ENCODE results near the gene GNG12. TPM values are rescaled to one million over a fixed set of nuclear protein-coding genes. Genes with fewer than 3 reads are reported as not detected.

GNG12 gene
- total RNA-seq, 1 experiment from 2014 or later, result 167 TPM

GRCh38 chr1:67840449-67840848, 7.2 kb upstream of the GNG12 start:
- DNase-seq (ENCODE audit: low spot score), result peak; percentile 55

DNA sequence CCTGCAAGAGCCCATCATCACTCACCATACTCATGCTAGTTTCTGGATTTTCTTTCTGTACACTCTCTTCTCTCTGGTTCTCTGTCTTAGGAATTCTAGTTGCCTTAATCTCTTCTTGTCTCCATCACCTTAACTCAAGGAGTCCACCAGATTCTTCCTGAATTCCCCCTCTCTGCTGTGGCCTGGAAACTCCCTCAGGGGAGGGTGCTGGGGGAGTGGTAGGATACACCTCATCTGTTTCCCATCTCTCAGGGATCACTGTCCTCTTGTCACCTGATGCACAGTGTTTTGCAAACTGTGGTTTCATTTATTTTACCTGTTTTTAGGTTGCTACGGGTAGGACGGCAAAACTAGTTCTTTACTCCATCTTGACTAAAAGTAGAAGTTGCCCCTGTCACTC, 6.6 kb upstream of the GNG12 start:
- DNase-seq (ENCODE audit: low spot score), result no peak

DNA sequence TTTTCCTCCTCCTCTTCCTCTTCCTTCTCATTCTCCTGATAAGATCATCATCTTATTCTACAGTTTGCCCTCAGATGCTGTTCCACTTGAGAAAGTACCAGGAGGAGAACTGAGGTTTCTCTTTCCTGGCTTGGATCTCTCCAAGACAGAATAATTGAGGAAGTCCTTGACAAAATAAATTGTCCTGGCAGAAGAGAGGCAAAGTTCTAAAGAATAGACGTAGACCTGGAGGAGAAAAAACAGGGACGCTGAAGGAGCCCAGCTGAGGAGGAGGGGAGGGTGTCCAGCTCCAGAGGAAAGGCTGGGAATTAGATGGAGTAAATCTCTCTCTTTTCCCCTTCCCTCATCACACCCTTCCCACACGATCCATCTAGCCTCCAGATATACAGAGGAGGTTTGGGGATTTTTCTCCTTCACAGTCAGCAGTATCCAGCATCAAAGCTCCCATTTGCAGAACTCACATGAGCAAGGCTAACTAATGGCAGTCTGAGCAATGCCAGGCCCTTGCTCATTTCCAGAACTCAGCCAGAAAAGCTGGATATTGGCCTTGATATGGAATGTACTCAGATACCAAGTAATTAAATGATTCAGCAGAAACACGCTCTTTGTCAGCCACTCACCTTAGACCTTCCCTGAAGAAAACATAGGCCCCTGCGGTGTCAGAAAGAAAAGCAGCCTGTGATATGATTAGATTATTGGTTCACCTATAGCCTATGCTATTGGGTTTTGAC, 5.1 kb upstream of the GNG12 start:
- peak; percentile 29 for DNase-seq (ENCODE audit: low spot score)

- no peak for DNase-seq (ENCODE audit: low spot score)
Observed at GRCh38 chr1:67836769-67837168, 3.5 kb upstream of the GNG12 start.

- DNase-seq (ENCODE audit: low spot score), result no peak
Observed at GRCh38 chr1:67835663-67836452, 2.6 kb upstream of the GNG12 start.

DNA sequence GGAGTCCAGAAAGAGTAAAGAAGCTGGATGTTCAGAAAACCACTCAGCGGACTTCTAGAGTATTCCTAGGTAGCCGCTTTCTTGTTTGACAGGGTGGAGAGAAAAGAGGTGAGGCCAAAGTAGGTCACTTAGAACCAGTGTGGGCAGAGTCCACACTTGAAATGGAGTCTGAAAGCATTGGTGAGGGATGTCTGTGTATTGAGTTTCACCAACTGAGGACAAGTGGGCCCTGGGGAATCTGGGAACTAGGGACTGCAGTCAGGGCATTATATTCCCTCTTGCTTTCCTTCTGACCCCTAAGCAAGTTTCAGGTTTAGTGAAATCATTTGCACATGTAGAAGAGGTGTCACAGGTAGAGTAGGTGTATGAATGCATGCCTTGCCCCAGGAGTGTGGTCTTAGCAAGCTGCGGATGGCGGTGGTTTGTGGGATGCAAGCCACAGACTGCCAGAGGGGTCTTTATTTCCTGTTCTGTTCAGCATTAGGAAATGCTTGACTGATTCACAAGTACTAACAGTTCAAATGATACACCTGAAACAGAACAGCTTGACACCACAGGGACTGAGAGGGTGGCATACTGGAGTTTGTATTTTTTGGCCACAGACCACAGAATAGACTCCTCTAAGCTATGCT, 1.1 kb upstream of the GNG12 start:
- no peak for DNase-seq (ENCODE audit: low spot score)

DNA sequence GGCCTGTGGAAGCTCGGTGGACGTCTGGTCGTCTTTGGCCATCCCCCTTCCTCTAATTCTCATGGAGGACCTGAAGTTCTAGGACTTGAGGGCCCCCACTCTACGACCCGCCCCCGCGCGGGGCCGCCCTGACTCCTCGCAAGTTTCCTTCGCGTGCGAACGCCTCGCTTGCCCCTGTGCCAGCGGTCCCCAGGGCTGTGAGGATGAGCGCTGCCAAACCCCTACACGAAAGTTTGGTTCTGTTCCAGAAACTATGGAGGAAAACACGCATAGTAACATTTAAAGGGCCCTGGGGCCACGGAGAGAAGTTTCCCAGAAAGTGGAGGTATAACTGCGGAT, 304 bp upstream of the GNG12 start:
- peak; percentile 50 for DNase-seq (ENCODE audit: low spot score)

GRCh38 chr1:67831850-67832513, 1.3 kb downstream of the GNG12 start:
- DNase-seq (ENCODE audit: low spot score), result peak; percentile 89

GRCh38 chr1:67830928-67831830, 2.1 kb downstream of the GNG12 start:
- DNase-seq (ENCODE audit: low spot score), result no peak

- no peak for DNase-seq (ENCODE audit: low spot score)
Observed at GRCh38 chr1:67830226-67830625, 3.0 kb downstream of the GNG12 start.

DNA sequence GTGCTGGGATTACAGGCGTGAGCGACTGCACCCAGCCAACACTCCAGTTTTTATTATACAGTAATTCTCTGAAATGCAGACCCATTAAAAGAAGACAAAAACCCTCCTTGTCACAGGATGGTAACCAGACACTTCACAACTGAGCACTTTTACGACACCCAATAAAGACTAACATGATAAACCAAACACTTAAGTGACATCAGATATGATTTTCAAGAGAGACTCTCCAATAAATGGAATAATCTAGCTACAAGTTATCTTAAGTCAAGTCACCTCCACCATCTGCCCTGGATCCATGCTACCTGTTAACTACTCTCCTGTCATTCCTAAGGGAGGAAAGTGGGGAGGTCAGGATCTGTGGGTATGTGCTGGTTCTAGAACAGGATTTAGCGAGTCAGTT, 5.6 kb downstream of the GNG12 start:
- DNase-seq (ENCODE audit: low spot score), result no peak

DNA sequence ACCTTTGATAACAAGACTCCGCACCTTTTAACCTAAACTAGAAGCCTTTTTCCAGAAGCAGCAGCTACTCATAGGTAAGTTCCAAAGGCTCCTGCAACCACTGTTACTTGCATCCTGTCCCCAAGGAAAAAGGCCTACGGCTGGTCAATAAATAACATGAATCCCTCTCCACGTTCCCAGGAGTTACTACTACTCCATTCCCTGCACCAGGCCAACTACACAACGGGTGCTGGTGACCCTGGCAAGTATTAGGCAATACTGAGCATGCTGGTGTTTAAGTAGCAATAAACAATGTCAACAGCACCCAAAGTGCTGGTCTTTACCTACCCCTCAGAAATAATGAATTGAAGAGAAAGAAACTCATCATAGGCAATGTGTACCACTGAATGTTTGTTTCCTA, 7.7 kb downstream of the GNG12 start:
- no peak for DNase-seq (ENCODE audit: low spot score)

- no peak for DNase-seq (ENCODE audit: low spot score)
Observed at GRCh38 chr1:67824766-67825165, 8.5 kb downstream of the GNG12 start.

DNA sequence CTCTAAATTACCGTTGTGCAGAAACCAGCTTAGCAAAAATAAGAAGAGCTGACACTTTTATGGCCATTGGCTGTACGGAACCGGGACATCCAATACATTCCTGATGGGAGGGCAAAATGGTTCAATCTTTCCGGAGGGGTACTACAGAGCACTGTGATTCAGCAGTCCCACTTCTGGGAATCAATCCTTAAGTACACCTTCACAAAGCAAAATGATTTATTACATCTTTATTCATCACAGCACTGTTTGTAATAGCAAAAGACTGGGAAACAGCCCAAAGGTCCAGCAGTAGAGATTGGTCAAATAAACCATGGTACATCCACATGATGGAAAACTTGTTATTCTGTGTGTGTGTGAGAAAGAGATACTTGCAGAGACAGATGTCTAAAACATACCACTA, 9.7 kb downstream of the GNG12 start:
- no peak for DNase-seq (ENCODE audit: low spot score)

DNA sequence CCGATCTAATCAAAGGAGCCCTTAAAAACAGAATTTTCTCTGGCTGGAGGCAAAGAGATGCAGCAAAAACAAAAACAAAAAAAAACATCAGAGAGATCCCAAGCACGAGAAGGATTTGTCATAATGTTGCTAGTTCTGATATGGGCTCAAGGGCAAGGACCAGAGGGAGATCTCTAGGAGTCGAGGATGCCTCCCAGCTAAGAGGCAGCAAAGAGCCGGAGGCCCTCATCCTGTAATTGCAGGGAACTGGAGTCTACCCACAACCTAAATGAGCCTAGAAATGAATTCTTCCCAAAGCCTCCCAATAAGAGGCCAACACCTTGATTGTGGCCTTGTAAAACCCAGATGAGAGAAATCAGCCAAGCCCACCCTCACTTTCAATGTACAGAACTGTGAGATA, 12.0 kb downstream of the GNG12 start:
- DNase-seq (ENCODE audit: low spot score), result no peak

GRCh38 chr1:67818725-67819301, 14.5 kb downstream of the GNG12 start:
- no peak for DNase-seq (ENCODE audit: low spot score)

- DNase-seq (ENCODE audit: low spot score), result no peak
Observed at GRCh38 chr1:67818162-67818561, 15.1 kb downstream of the GNG12 start.

DNA sequence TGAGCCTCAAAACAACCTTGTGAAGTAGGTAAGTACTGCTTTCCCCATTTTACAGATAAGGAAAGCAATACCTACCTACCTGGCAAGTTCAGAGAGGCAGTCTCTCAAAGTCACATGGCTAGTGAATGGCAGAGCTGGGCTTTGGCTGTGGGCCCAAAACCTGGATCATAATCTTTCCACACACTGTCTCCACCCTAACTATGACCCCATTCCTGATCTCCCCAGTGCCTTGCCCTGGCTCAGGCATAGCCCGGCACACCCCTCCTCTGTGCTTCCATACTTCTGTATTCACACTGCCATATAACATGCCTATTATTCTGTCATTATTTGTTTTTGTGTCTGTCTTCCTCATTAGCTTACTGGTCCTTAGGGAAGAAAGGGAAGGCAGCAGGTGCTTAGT, 15.9 kb downstream of the GNG12 start:
- DNase-seq (ENCODE audit: low spot score), result no peak

DNA sequence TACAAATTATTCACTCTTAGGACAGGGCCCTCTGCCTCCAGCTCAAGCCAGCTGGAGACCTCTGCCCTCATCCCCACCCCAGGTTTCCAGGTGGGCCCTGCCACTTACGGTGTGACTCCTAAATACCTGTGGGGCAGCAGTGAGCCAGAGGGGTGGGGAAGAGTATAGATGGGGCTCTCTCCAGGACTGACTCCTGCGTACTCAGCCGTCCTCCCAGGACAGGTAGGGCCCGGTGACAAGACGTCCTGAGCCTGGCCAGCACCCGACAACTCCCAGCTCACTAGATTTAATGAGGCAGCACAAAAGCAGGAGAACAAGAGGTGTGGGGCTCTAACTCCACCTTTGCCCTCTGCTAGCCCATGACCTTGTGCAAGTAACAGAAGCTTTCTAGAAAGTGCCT, 16.8 kb downstream of the GNG12 start:
- no peak for DNase-seq (ENCODE audit: low spot score)

DNA sequence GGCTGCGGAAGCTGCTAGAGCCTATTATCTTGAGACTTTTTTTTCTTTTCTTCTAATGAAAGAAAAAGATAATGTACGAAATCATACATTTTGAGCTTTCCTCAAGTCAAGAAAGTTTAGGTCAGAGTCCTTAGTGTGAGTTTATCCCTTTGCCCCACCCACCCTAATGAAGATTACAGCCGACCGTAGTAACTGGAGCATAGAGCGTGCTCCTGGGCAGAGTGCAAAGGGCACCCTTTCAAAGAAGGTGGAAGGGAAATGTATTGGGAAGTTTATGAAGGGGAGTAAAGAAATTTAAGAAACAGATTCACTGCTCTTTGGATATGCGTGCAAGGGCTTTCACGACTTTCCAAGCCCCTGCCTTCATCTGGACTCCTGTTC, 17.2 kb downstream of the GNG12 start:
- no peak for DNase-seq (ENCODE audit: low spot score)
